ENCODE results near the gene ARHGEF1. TPM values are rescaled to one million over a fixed set of nuclear protein-coding genes. Genes with fewer than 3 reads are reported as not detected.
"Not testable (repeated sequence)": the region's sequence is repeated elsewhere in the genome, so short reads cannot be mapped to it uniquely, and the experiment has no call there.

ARHGEF1 gene
- total and polyA plus RNA-seq, 12 donors = 7.3 to 443 (median 54.1) TPM

DNA sequence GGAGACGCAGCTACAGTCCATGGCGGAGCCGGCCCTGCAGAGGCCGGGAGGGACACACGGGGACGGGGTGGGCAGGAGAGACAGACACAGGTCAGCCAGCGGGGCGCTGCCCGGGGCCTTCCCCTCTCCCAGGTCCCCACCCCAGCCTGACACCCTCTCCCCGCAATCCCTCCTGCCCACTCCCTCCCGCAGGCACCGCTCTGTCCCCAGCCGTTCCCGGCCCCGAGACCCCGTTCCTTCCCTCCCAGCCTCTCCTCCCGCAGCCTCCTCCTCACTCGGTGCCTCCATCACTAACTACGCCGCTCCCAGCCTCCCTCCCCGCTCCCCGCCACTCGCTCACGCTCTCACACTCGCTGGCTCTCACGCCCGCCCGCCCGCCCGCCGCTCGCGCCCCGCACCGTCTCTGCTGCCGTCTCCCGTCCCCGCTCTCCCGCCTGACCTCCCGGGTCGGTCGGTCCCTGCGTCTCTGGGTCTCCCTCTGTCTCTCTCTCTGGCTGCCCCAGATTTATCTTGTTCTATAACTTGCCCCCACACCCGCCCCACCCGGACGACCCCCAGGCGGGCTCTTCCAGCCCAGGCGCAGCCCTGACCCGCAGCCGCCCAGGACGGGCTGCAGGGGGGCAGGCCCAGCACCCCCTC, 30.0 kb downstream of the ARHGEF1 start:
- H3K4me3 ChIP-seq = no peak overlapping the region
- peaks cover 25% of the 10 kb centered on the region for H3K27me3 ChIP-seq
- no peaks in the 10 kb centered on the region for H3K9me3 ChIP-seq (replicated peaks in 1 of 3)
- H3K36me3 ChIP-seq (replicated peaks in 1 of 2) = no peaks in the 10 kb centered on the region
- no peak overlapping the region for H3K27ac ChIP-seq
- H3K4me1 ChIP-seq (replicated peaks in 1 of 2) = no peaks in the 10 kb centered on the region
- TF ChIP-seq, protein P1, sequence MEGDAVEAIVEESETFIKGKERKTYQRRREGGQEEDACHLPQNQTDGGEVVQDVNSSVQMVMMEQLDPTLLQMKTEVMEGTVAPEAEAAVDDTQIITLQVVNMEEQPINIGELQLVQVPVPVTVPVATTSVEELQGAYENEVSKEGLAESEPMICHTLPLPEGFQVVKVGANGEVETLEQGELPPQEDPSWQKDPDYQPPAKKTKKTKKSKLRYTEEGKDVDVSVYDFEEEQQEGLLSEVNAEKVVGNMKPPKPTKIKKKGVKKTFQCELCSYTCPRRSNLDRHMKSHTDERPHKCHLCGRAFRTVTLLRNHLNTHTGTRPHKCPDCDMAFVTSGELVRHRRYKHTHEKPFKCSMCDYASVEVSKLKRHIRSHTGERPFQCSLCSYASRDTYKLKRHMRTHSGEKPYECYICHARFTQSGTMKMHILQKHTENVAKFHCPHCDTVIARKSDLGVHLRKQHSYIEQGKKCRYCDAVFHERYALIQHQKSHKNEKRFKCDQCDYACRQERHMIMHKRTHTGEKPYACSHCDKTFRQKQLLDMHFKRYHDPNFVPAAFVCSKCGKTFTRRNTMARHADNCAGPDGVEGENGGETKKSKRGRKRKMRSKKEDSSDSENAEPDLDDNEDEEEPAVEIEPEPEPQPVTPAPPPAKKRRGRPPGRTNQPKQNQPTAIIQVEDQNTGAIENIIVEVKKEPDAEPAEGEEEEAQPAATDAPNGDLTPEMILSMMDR (IDR thresholded peaks at IDR 0.05) = no peak
- TF ChIP-seq POLR2A (IDR thresholded peaks at IDR 0.05) = no peak
- no peak for DNase-seq
- intact Hi-C loops (cut with DNase I) = no loop called here
- WGBS, 4 donors = 1 to 4% (median 2%) methylated on average over 12 to 51 of the region's 51 CpGs

DNA sequence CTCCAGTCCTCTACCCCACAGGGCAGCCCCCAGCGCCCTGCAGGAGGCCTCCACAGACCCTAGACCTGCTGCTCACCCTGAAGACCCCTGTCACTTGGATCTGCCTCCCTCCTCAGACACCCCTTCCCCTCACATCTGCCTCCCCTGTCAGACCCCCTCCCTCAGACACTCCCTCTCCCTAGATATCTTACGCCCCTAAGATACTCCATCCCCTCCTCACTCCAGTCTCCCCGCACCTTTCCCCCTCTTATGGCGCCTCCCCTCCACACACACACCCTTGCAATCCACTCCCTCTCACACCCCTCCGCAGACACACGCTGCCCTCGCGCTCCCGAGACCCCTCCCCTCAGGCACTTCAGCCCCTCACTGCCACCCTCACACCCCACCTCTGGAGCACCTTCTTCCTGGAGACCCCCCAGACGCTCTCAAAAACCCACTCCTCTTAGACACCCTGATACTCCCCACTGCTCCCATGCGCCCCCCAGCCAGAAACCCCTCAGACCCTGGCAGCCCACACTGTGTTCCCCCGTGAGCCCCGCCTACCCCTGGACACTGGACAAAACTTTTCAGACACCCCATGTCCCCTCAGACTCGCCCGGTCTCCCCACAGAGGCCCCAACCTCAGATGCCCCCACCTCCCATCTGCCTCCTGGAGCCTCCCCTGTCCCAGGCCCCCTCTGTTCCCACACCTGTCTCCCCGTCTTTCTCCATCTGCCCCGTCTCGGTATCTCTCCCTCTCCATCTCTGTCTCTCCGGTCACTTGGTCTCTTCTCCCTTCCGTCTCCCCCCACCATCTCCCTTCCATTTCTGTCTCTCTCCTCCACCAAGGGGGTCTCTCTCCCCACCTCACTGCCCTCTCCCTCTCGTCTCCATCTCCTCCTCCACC, 30.8 kb downstream of the ARHGEF1 start:
- TF ChIP-seq, protein P1 (IDR thresholded peaks at IDR 0.05) = no peak
- TF ChIP-seq POLR2A (IDR thresholded peaks at IDR 0.05) = no peak
- H3K9me3 ChIP-seq (replicated peaks in 1 of 3) = no peaks in the 10 kb centered on the region
- DNase-seq = no peak
- intact Hi-C loops (cut with DNase I) = no loop called here
- H3K4me3 ChIP-seq = no peak overlapping the region
- no peaks in the 10 kb centered on the region for H3K36me3 ChIP-seq (replicated peaks in 1 of 2)
- H3K27ac ChIP-seq = no peak overlapping the region
- WGBS, 4 donors = 5 to 11% (median 8%) methylated on average over 21 of the region's 21 CpGs
- H3K27me3 ChIP-seq = peaks cover 26% of the 10 kb centered on the region
- no peaks in the 10 kb centered on the region for H3K4me1 ChIP-seq (replicated peaks in 1 of 2)

DNA sequence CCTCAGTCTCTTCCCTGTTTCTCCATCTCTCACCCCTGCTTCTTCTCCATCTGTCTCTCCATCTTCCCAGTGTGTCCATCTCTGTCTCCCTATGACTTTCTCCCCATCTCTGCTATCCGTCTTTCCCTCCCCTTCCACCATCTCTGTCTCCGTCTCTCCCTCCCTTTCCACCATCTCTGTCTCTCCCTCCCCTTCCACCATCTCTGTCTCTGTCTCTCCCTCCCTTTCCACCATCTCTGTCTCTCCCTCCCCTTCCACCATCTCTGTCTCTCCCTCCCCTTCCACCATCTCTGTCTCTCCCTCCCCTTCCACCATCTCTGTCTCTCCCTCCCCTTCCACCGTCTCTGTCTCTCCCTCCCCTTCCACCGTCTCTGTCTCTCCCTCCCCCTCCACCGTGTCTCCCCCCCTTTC, 31.4 kb downstream of the ARHGEF1 start:
- WGBS, 4 donors = 0 to 14% (median 9%) methylated on average over 4 to 5 of the region's 5 CpGs
- H3K27ac ChIP-seq; H3K4me1 ChIP-seq (replicated peaks in 1 of 2); DNase-seq; H3K4me3 ChIP-seq; H3K9me3 ChIP-seq (replicated peaks in 1 of 3); H3K36me3 ChIP-seq (replicated peaks in 1 of 2); intact Hi-C loops (cut with DNase I): not testable (repeated sequence)
- peaks cover 26% of the 10 kb centered on the region for H3K27me3 ChIP-seq

DNA sequence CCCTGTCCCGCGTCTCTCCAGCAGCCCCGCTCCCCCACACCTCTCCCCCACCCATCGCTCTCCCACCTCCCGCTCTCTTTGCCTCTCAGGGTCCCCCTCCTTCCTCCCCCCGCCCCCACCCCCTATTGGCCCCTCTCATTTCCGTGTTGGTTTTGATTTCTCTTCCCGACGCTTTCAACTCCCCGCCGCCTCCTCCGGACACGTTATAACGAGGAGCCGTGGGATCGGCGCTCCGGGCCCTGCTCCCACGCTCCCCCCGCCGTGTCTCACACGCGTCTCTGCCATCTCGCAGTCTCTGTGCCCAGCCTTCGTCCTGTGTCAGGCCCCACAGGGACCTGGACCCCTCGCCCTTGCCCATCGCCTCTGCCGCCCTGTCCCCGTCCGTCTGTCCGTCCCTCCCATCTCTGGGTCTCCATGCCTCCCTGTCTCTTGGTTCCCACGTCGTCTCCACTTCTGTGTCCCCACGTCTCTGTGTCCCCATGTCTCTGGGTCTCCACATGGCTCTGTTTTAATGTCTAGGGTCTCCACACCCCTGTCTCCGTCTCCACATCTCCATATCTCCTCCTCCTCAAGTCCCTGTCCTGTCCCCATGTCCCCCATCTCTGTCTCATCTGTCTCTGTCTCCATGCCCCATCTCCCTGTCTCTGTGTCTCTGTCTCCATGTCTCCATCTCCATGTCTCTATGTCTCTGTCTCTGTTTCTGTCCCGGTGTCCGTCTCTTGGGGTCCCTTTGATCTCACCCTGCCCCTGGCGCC, 32.2 kb downstream of the ARHGEF1 start:
- no peak overlapping the region for H3K4me3 ChIP-seq
- no peaks in the 10 kb centered on the region for H3K9me3 ChIP-seq (replicated peaks in 1 of 3)
- no peak for DNase-seq
- 3 to 5% (median 3%) methylated on average over 31 to 38 of the region's 38 CpGs for WGBS, 4 donors
- no peak overlapping the region for H3K27ac ChIP-seq
- no peak for TF ChIP-seq POLR2A (IDR thresholded peaks at IDR 0.05)
- TF ChIP-seq, protein P1 (IDR thresholded peaks at IDR 0.05) = no peak
- no peaks in the 10 kb centered on the region for H3K4me1 ChIP-seq (replicated peaks in 1 of 2)
- peaks cover 26% of the 10 kb centered on the region for H3K27me3 ChIP-seq
- intact Hi-C loops (cut with DNase I) = no loop called here
- no peaks in the 10 kb centered on the region for H3K36me3 ChIP-seq (replicated peaks in 1 of 2)
